Nephron progenitor cell (in vitro differentiated cells): ENCODE measurements around the gene EPHB3.

ENCODE experiments used
- DNase-seq: peaks from one replicate; pipeline ENCODE4 v3.0.0; 2021
- H3K27ac Mint-ChIP-seq: 2 replicates; pipeline ENCODE4 v1.8.0; 2021; ENCODE audit warnings: mild to moderate bottlenecking, moderate library complexity, mixed read lengths
- H3K27me3 Mint-ChIP-seq: 2 replicates; pipeline ENCODE4 v1.8.0; 2021; ENCODE audit warnings: mild to moderate bottlenecking, low read depth, mixed read lengths; ENCODE audit not compliant: poor library complexity
- H3K36me3 Mint-ChIP-seq: 2 replicates; pipeline ENCODE4 v1.8.0; 2021; ENCODE audit warnings: low read depth, mixed read lengths
- H3K4me1 Mint-ChIP-seq: 2 replicates; pipeline ENCODE4 v1.8.0; 2021; ENCODE audit warnings: mixed read lengths
- H3K4me3 Mint-ChIP-seq: 2 replicates; pipeline ENCODE4 v1.8.0; 2021; ENCODE audit warnings: mild to moderate bottlenecking, moderate library complexity, mixed read lengths
- H3K9me3 Mint-ChIP-seq: 2 replicates; pipeline ENCODE4 v1.8.0; 2021; ENCODE audit warnings: mild to moderate bottlenecking, moderate library complexity, mixed read lengths
- CTCF ChIP-seq: fragments of 200-600 bp; sonication (generic); IDR thresholded peaks from 2 replicates; pipeline ENCODE4 v1.5.0; 2021; ENCODE audit warnings: antibody characterized with exemption

EPHB3 gene

DNA sequence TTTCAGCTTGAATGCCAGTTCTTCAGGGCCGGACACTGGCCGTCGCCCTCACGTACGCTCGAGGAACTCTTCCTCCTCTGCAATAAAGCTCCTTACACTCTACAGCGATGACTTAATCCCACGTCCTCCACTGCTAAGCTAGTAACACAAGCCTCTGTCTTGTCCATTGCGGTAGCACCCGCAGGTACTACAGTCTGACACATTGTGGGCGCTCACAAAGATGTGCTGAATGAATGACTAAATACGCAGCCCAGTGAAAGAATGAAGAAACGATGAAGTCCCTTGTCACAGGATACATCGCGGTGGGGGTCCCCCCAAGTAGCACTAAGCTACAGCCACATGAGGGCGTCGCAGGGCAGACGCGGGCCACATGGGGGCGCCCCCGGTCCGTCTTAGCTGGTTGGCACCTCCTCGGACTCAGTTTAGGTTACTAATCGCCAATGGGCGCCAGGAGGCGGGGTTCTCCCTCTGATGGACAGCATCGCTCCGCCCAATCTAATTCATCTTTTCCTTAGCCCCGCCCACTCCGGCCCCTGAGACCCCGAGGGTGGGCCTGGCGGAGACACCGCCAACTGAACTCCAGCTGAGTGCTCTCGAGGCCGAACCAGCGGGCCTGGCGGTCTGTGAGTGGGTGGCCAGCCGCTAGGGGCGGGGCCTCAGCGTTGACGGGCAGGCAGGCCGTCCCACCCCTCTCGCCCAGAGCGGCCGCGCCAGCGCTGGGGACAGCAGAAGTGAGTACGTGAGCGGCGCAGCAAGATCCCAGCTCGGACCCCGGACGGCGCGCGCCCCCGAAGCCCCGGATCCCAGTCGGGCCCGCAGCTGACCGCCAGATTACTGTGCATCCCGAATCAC, at the start of gene EPHB3:
EPHB3 (plus strand) TSS at position 725 of the 852 bp plus-strand sequence. CDS start 451 bp downstream, outside the sequence.
- Mint-ChIP-seq H3K4me1 (peaks cover 42% of the 10 kb centered on the region), H3K9me3 (no peaks in the 10 kb centered on the region), H3K4me3 (peak within 1 kb of the TSS; percentile 94), H3K36me3 (no peaks in the 10 kb centered on the region), H3K27me3 (peaks cover 53% of the 10 kb centered on the region), H3K27ac (no peak within 1 kb of the TSS)
- peak; percentile 97 for TF ChIP-seq CTCF
- DNase-seq: peak; percentile 100

GRCh38 chr3:184512621-184513020, 49.0 kb upstream of the EPHB3 start:
- H3K27ac Mint-ChIP-seq: no peak overlapping the region
- peaks cover 90% of the 10 kb centered on the region for H3K27me3 Mint-ChIP-seq
- H3K9me3 Mint-ChIP-seq: peaks cover 23% of the 10 kb centered on the region
- no peak for TF ChIP-seq CTCF
- peak overlapping the region; percentile 58 for H3K4me3 Mint-ChIP-seq
- peaks cover 7% of the 10 kb centered on the region for H3K4me1 Mint-ChIP-seq
- no peak for DNase-seq
- peaks cover 6% of the 10 kb centered on the region for H3K36me3 Mint-ChIP-seq

GRCh38 chr3:184513276-184514170, 48.1 kb upstream of the EPHB3 start:
- no peak overlapping the region for H3K27ac Mint-ChIP-seq
- DNase-seq: peak; percentile 96
- H3K4me3 Mint-ChIP-seq: peak overlapping the region; percentile 71
- TF ChIP-seq CTCF: peak; percentile 85
- peaks cover 6% of the 10 kb centered on the region for H3K36me3 Mint-ChIP-seq
- peaks cover 7% of the 10 kb centered on the region for H3K4me1 Mint-ChIP-seq
- H3K9me3 Mint-ChIP-seq: peaks cover 23% of the 10 kb centered on the region
- peaks cover 89% of the 10 kb centered on the region for H3K27me3 Mint-ChIP-seq

DNA sequence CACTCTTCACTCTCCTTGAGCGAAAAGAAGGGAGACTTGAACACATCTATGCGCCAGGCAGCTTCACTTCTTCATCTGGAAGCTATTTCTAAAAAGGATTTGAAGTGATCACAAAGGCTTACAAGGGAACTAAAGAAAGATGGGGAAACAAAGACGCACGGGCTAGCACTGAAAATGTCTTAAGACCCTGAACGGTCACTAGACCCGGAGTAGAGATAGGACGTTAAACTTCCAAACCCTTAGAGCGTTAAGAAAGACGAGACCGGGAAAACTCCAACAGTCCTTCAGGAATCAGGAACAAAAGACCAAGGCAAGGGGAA, 47.5 kb upstream of the EPHB3 start:
- Mint-ChIP-seq H3K4me3 (peak overlapping the region; percentile 71), H3K27me3 (peaks cover 87% of the 10 kb centered on the region), H3K4me1 (peaks cover 7% of the 10 kb centered on the region), H3K36me3 (peaks cover 6% of the 10 kb centered on the region), H3K27ac (no peak overlapping the region), H3K9me3 (peaks cover 23% of the 10 kb centered on the region)
- no peak for DNase-seq
- no peak for TF ChIP-seq CTCF

DNA sequence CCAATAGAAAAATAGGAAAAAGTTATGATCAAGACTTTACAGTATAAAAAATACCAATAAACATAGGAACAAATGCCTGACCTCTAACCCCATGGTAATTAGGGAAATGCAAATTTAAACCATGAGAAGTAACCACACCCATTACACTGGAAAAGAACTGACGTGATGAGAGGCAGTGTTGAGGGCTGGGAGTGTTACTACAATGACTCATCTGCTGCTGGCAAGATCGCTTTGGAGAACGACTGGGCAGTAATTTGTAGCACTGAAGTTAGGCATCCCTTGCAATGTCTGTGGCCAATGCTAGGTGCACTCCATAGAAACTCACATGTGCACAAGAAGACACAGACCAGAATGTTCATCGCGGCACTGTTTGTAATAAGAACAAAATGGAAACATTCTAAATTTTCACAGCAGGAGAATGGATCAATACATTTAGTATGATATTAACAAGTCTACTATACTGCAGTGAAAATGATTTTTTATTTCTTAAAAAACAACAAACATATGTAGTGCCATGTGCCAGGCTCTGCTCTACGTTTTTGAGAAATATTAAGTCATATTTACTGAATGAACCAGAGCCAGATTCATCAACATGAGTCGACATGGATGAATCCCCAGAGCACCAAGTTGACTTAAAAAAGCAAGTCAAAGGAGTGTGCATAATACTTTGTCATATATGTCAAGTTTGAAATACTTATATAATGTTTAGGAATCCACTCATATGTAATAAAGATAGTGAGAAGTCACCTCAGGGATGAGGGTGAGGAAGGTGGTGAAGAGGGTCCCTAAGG, 37.6 kb upstream of the EPHB3 start:
- no peaks in the 10 kb centered on the region for H3K36me3 Mint-ChIP-seq
- peaks cover 13% of the 10 kb centered on the region for H3K4me1 Mint-ChIP-seq
- peaks cover 64% of the 10 kb centered on the region for H3K27me3 Mint-ChIP-seq
- no peak overlapping the region for H3K27ac Mint-ChIP-seq
- no peaks in the 10 kb centered on the region for H3K9me3 Mint-ChIP-seq
- TF ChIP-seq CTCF: no peak
- no peak for DNase-seq
- peak overlapping the region; percentile 31 for H3K4me3 Mint-ChIP-seq
